Measurements from ENCODE around the gene TCF7L2. TPM values are rescaled to one million over a fixed set of nuclear protein-coding genes. Genes with fewer than 3 reads are reported as not detected.
A peak's percentile ranks its signal among the peaks of the same experiment; 100 is the strongest.

TCF7L2 gene
- total and polyA plus RNA-seq, 9 of the 15 experiments (the other 6 are each of a cell fraction or from before 2014, with no cell fraction given), result 0.32 to 2.8 (median 0.92) TPM

DNA sequence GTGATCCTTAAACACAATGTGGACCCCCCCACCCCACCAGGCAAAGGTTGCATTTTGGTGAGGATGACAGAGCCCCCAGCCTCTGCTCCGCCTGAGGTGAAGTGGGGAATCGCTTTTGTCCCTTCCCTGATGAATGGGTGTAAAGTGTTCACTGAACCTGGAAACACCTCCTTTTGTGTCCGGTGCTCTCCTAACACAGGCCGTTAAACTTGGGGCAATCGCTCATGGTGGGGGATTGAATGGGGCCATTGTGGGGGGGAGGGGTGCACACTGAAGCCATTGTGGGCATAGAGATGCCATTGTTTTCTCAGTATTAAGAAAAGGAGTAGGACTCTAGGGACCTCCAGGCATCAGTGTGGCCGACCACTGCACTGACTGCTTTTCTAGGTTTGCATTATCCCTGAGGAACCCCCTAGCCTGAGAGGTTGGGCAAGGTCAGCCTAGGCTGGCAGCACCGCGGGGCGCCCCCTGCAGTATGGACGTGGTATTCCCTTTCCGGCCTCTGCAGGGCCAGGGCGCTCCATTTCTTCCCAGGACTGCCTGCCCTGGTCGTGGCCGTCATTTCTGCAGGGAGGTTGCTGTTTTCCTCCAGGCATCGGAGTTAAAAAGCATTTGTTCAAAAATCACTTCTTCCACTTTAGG is 158.3 kb downstream of the TCF7L2 start (continued):
- TF ChIP-seq, protein P1, sequence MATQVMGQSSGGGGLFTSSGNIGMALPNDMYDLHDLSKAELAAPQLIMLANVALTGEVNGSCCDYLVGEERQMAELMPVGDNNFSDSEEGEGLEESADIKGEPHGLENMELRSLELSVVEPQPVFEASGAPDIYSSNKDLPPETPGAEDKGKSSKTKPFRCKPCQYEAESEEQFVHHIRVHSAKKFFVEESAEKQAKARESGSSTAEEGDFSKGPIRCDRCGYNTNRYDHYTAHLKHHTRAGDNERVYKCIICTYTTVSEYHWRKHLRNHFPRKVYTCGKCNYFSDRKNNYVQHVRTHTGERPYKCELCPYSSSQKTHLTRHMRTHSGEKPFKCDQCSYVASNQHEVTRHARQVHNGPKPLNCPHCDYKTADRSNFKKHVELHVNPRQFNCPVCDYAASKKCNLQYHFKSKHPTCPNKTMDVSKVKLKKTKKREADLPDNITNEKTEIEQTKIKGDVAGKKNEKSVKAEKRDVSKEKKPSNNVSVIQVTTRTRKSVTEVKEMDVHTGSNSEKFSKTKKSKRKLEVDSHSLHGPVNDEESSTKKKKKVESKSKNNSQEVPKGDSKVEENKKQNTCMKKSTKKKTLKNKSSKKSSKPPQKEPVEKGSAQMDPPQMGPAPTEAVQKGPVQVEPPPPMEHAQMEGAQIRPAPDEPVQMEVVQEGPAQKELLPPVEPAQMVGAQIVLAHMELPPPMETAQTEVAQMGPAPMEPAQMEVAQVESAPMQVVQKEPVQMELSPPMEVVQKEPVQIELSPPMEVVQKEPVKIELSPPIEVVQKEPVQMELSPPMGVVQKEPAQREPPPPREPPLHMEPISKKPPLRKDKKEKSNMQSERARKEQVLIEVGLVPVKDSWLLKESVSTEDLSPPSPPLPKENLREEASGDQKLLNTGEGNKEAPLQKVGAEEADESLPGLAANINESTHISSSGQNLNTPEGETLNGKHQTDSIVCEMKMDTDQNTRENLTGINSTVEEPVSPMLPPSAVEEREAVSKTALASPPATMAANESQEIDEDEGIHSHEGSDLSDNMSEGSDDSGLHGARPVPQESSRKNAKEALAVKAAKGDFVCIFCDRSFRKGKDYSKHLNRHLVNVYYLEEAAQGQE (IDR thresholded peaks at IDR 0.05; ENCODE audit: borderline replicate concordance), result peak; percentile 44; the same call in 1 of the 2 replicates
- TF ChIP-seq, protein P1 (CRISPR knock-in tag; IDR thresholded peaks at IDR 0.05; ENCODE audit: low read depth), result no peak
- TF ChIP-seq SLC30A9 (CRISPR knock-in tag; IDR thresholded peaks at IDR 0.05) (no peak), ZKSCAN1 (IDR thresholded peaks at IDR 0.05; ENCODE audit: low read depth, low read length) (no peak), SMC3 (conservative IDR thresholded peaks at IDR 0.05; ENCODE audit: insufficient read depth, low read depth, low read length) (peak; percentile 32; the same call in 1 of the 2 replicates), HES1 (IDR thresholded peaks at IDR 0.05; ENCODE audit: low read depth) (no peak), ZNF24 (IDR thresholded peaks at IDR 0.05) (peak; percentile 11; the same call in 1 of the 2 replicates), RFX7 (CRISPR knock-in tag; IDR thresholded peaks at IDR 0.05) (no peak)
- TF ChIP-seq, protein P2, sequence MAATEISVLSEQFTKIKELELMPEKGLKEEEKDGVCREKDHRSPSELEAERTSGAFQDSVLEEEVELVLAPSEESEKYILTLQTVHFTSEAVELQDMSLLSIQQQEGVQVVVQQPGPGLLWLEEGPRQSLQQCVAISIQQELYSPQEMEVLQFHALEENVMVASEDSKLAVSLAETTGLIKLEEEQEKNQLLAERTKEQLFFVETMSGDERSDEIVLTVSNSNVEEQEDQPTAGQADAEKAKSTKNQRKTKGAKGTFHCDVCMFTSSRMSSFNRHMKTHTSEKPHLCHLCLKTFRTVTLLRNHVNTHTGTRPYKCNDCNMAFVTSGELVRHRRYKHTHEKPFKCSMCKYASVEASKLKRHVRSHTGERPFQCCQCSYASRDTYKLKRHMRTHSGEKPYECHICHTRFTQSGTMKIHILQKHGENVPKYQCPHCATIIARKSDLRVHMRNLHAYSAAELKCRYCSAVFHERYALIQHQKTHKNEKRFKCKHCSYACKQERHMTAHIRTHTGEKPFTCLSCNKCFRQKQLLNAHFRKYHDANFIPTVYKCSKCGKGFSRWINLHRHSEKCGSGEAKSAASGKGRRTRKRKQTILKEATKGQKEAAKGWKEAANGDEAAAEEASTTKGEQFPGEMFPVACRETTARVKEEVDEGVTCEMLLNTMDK (IDR thresholded peaks at IDR 0.05; ENCODE audit: borderline replicate concordance, insufficient read depth, low read depth, low read length, poor library complexity, severe bottlenecking), result peak; percentile 77
